Activated naive CD4-positive, alpha-beta T cell treated with anti-CD3 and anti-CD28 coated beads, Interleukin-2, amount 50 U/mL, for 72 hours (primary cell): ENCODE data around the gene IFITM2. TPM values are rescaled to one million over a fixed set of nuclear protein-coding genes. Genes with fewer than 3 reads are reported as not detected.
A peak's percentile ranks its signal among the peaks of the same experiment; 100 is the strongest.

ENCODE experiments used
- ATAC-seq, 2 donors: fragments of 150-1000 bp; cut with Tn5 transposase; 2 replicates each; pipeline ENCODE4 v1.10.0; 2021; ENCODE audit warnings: mild to moderate bottlenecking in 2 of 2, moderate library complexity in 2 of 2
- DNase-seq, 2 donors: peaks; one replicate each; pipeline ENCODE4 v3.0.0; 2021 to 2022; ENCODE audit warnings: low spot score in 2 of 2
- H3K27ac Mint-ChIP-seq, 2 donors: one replicate each; pipeline ENCODE4 v1.8.0; 2022; ENCODE audit warnings: mild to moderate bottlenecking in 2 of 2, mixed read lengths in 2 of 2
- H3K36me3 Mint-ChIP-seq, 2 donors: one replicate each; pipeline ENCODE4 v1.8.0; 2022; ENCODE audit warnings: mixed read lengths in 2 of 2
- H3K9me3 Mint-ChIP-seq, 2 donors: one replicate each; pipeline ENCODE4 v1.8.0; 2022; ENCODE audit warnings: mixed read lengths in 2 of 2
- total RNA-seq, 2 donors: library from RNA; stranded (reverse); gene quantifications; one replicate each; pipeline ENCODE4 v1.2.3, GENCODE V29; 2022

IFITM2 gene
- total RNA-seq, 2 donors from 2014 or later, result 385 to 785 TPM

- Mint-ChIP-seq H3K9me3 (peaks cover 0 to 3% of the 10 kb centered on the region in 2 donors), H3K36me3 (peaks cover 7 to 24% of the 10 kb centered on the region in 2 donors), H3K27ac (peak within 1 kb of the TSS; percentile 95 to 98)
- peak; percentile 67 to 74 for DNase-seq
- peak; percentile 43 to 57 for ATAC-seq
These were observed 18.9 kb upstream of the IFITM2 start, which contains the start of gene PGGHG for GRCh38 chr11:288478-289397. Gene PGGHG, plus strand, starts transcription at chr11:289126. Its CDS starts 691 bp downstream, at chr11:289817.

- DNase-seq, result no peak
- peak overlapping the region in 1 of 2 donors; percentile 77 for H3K27ac Mint-ChIP-seq
These were observed 18.3 kb upstream of the IFITM2 start for GRCh38 chr11:289398-289711.

GRCh38 chr11:289712-290620, 17.6 kb upstream of the IFITM2 start:
- peak in 1 of 2 donors; percentile 60 for DNase-seq
- Mint-ChIP-seq H3K9me3 (peaks cover 0 to 3% of the 10 kb centered on the region in 2 donors), H3K27ac (peak overlapping the region in 1 of 2 donors; percentile 77), H3K36me3 (peaks cover 7 to 24% of the 10 kb centered on the region in 2 donors)
- no peak for ATAC-seq

More at GRCh38 chr11:289398-289711, 18.3 kb upstream of the IFITM2 start:
- Mint-ChIP-seq H3K9me3 (peaks cover 0 to 3% of the 10 kb centered on the region in 2 donors), H3K36me3 (peaks cover 7 to 24% of the 10 kb centered on the region in 2 donors)
- no peak for ATAC-seq

GRCh38 chr11:290621-291231, 16.9 kb upstream of the IFITM2 start:
- Mint-ChIP-seq H3K27ac (peak overlapping the region; percentile 74 to 77), H3K36me3 (peaks cover 7 to 24% of the 10 kb centered on the region in 2 donors), H3K9me3 (peaks cover 0 to 3% of the 10 kb centered on the region in 2 donors)
- DNase-seq, result peak in 1 of 2 donors; percentile 55
- no peak for ATAC-seq

- Mint-ChIP-seq H3K9me3 (peaks cover 0 to 3% of the 10 kb centered on the region in 2 donors), H3K27ac (peak overlapping the region; percentile 29 to 77), H3K36me3 (peaks cover 7 to 24% of the 10 kb centered on the region in 2 donors)
- DNase-seq, result peak in 1 of 2 donors; percentile 58
- ATAC-seq, result no peak
These were observed 16.1 kb upstream of the IFITM2 start for GRCh38 chr11:291281-292210.

- peak in 1 of 2 donors; percentile 59 for DNase-seq
- Mint-ChIP-seq H3K27ac (peak overlapping the region in 1 of 2 donors; percentile 77), H3K36me3 (peaks cover 7 to 24% of the 10 kb centered on the region in 2 donors), H3K9me3 (peaks cover 0 to 3% of the 10 kb centered on the region in 2 donors)
- ATAC-seq, result no peak
These were observed 15.2 kb upstream of the IFITM2 start for GRCh38 chr11:292211-293121.

GRCh38 chr11:293271-293851, 14.3 kb upstream of the IFITM2 start:
- Mint-ChIP-seq H3K9me3 (no peaks in the 10 kb centered on the region), H3K36me3 (peaks cover 0 to 16% of the 10 kb centered on the region in 2 donors), H3K27ac (no peak overlapping the region)
- DNase-seq (peak in 1 of 2 donors; percentile 56), ATAC-seq (no peak)

GRCh38 chr11:293852-294661, 13.6 kb upstream of the IFITM2 start:
- Mint-ChIP-seq H3K9me3 (no peaks in the 10 kb centered on the region), H3K27ac (no peak overlapping the region), H3K36me3 (peaks cover 0 to 16% of the 10 kb centered on the region in 2 donors)
- peak in 1 of 2 donors; percentile 57 for DNase-seq
- no peak for ATAC-seq

- no peak for ATAC-seq
- Mint-ChIP-seq H3K36me3 (peaks cover 0 to 15% of the 10 kb centered on the region in 2 donors), H3K9me3 (no peaks in the 10 kb centered on the region), H3K27ac (peak overlapping the region in 1 of 2 donors; percentile 41)
- peak in 1 of 2 donors; percentile 55 for DNase-seq
These were observed 12.8 kb upstream of the IFITM2 start for GRCh38 chr11:294780-295179.

GRCh38 chr11:295351-296170, 12.1 kb upstream of the IFITM2 start:
- peak in 1 of 2 donors; percentile 58 for DNase-seq
- Mint-ChIP-seq H3K27ac (peak overlapping the region in 1 of 2 donors; percentile 70), H3K9me3 (no peaks in the 10 kb centered on the region), H3K36me3 (peaks cover 0 to 10% of the 10 kb centered on the region in 2 donors)
- ATAC-seq, result no peak

- Mint-ChIP-seq H3K27ac (peak overlapping the region in 1 of 2 donors; percentile 70), H3K36me3 (peaks cover 0 to 2% of the 10 kb centered on the region in 2 donors), H3K9me3 (no peaks in the 10 kb centered on the region)
- peak in 1 of 2 donors; percentile 71 for DNase-seq
- ATAC-seq, result no peak
These were observed 11.2 kb upstream of the IFITM2 start for GRCh38 chr11:296171-297050.

GRCh38 chr11:297051-297585, 10.5 kb upstream of the IFITM2 start:
- H3K9me3 Mint-ChIP-seq, result no peaks in the 10 kb centered on the region
- no peaks in the 10 kb centered on the region for H3K36me3 Mint-ChIP-seq
- DNase-seq, result no peak
- H3K27ac Mint-ChIP-seq, result peak overlapping the region in 1 of 2 donors; percentile 70
- peak; percentile 24 to 29 for ATAC-seq
